Measurements from ENCODE around the gene ENPEP.

The ENPEP gene

DNA sequence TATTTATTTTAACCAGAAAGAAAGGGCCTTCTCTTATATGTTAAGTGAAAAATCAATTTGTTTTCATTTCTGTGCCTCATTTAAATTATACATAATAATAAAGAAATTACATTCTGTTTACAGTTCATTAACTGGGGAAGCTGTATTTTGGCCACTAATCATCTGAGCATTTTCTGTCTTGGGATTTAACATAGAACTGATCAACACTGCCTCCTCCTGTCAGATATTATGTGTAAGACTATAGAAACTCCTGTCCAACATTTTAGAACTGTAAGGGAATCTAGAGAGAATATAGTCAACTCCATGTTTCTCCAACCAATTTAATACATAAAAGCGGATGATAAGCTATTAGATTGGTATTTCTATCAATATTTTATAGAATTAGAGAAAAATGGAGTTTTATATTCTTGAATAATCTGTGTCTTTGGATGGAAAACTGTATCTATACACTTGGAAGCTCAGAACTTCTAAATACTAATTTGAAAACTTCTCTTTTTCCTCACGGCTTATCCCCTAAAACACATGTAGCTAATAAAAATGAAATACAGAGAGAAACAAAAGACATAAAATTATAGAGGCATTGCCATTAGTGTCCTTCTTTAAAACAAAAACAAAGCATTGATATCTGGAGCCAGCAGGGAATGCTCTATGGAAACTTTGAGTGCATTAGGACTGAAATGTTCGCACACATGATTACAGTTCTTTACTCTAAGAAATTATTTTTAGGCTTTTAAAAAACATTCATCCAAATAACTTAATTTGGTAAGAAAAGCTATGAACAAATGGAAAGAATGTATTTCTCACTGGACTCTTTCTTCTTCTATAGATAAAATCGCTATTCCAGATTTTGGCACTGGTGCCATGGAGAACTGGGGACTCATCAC is 33.1 kb downstream of the ENPEP start:
- H3K4me3 ChIP-seq (ENCODE audit: low read depth in 1 of 2, low read length in 2 of 2) = no peak overlapping the region
- no peak overlapping the region for H3K27ac ChIP-seq (ENCODE audit: low read depth, low read length)
- H3K27me3 ChIP-seq (ENCODE audit: control insufficient read depth in 1 of 2, insufficient read depth in 2 of 2, low read length in 2 of 2) = no peaks in the 10 kb centered on the region
- H3K4me1 ChIP-seq (ENCODE audit: insufficient read depth, low read length) = no peaks in the 10 kb centered on the region
- H3K9me3 ChIP-seq (ENCODE audit: low read length) = no peaks in the 10 kb centered on the region
- no peak overlapping the region for H3K9ac ChIP-seq (ENCODE audit: low read length)
- no peaks in the 10 kb centered on the region for H3K36me3 ChIP-seq (ENCODE audit: insufficient read depth, low read length)

- Histone ChIP-seq H3K4me1 (ENCODE audit: insufficient read depth, low read length) (no peaks in the 10 kb centered on the region), H3K36me3 (ENCODE audit: insufficient read depth, low read length) (no peaks in the 10 kb centered on the region), H3K9me3 (ENCODE audit: low read length) (no peaks in the 10 kb centered on the region), H3K27me3 (ENCODE audit: control insufficient read depth in 1 of 2, insufficient read depth in 2 of 2, low read length in 2 of 2) (no peaks in the 10 kb centered on the region), H3K27ac (ENCODE audit: low read depth, low read length) (no peak overlapping the region), H3K9ac (ENCODE audit: low read length) (no peak overlapping the region), H3K4me3 (ENCODE audit: low read depth in 1 of 2, low read length in 2 of 2) (no peak overlapping the region)
Measured at GRCh38 chr4:110510277-110510676, 34.3 kb downstream of the ENPEP start.

GRCh38 chr4:110510955-110511544 is 35.1 kb downstream of the ENPEP start:
- H3K9ac ChIP-seq (ENCODE audit: low read length) = no peak overlapping the region
- no peaks in the 10 kb centered on the region for H3K4me1 ChIP-seq (ENCODE audit: insufficient read depth, low read length)
- H3K4me3 ChIP-seq (ENCODE audit: low read depth in 1 of 2, low read length in 2 of 2) = no peak overlapping the region
- no peaks in the 10 kb centered on the region for H3K9me3 ChIP-seq (ENCODE audit: low read length)
- H3K27ac ChIP-seq (ENCODE audit: low read depth, low read length) = no peak overlapping the region
- H3K27me3 ChIP-seq (ENCODE audit: control insufficient read depth in 1 of 2, insufficient read depth in 2 of 2, low read length in 2 of 2) = no peaks in the 10 kb centered on the region
- H3K36me3 ChIP-seq (ENCODE audit: insufficient read depth, low read length) = no peaks in the 10 kb centered on the region

DNA sequence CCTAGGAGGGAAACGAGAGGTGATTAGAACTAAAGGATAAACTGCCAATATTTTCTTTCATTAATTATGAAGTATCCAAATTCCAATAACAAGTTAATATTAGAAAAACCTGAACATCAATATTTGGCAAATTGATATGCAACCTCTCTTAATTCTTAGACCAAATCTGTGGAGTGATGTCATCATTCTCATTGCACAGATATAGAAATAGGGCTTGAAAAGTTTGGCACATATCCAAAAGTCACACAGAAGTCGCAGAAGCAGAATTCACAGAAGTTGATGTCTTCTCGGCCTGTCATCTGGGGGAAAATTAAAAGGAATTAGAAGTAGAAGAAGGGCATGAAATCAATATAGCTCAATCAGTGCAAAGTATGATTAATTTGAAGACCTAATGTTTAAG is 36.9 kb downstream of the ENPEP start:
- Histone ChIP-seq H3K4me1 (ENCODE audit: insufficient read depth, low read length) (no peaks in the 10 kb centered on the region), H3K27ac (ENCODE audit: low read depth, low read length) (no peak overlapping the region), H3K27me3 (ENCODE audit: control insufficient read depth in 1 of 2, insufficient read depth in 2 of 2, low read length in 2 of 2) (no peaks in the 10 kb centered on the region), H3K4me3 (ENCODE audit: low read depth in 1 of 2, low read length in 2 of 2) (no peak overlapping the region), H3K9me3 (ENCODE audit: low read length) (no peaks in the 10 kb centered on the region), H3K9ac (ENCODE audit: low read length) (no peak overlapping the region), H3K36me3 (ENCODE audit: insufficient read depth, low read length) (no peaks in the 10 kb centered on the region)

DNA sequence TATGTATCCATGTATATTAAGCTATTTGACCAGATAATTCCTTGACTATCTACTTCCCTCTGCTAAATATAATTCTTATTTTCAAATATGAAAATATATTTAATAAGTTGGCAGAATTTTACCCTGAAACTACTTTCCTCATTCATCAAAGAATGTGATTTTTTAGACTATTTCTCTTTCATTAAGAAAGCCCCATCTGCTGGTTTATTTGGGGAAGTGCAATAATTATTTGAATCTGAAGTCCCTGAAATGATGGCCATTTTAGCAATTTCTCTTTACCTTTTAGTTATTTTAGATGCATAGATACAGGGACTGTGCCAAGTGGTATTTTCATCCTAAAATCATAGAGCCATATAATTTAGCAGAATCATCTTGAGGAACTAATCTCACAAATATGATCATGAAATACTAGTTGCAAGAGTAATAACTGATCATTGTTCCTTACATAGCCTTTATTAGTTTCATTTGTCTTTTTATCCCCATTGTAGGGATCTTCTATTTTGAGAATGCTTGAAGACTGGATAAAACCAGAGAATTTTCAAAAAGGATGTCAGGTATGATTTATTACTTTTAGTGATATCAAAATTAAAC is 39.0 kb downstream of the ENPEP start:
- no peak overlapping the region for H3K9ac ChIP-seq (ENCODE audit: low read length)
- no peaks in the 10 kb centered on the region for H3K4me1 ChIP-seq (ENCODE audit: insufficient read depth, low read length)
- no peaks in the 10 kb centered on the region for H3K27me3 ChIP-seq (ENCODE audit: control insufficient read depth in 1 of 2, insufficient read depth in 2 of 2, low read length in 2 of 2)
- no peaks in the 10 kb centered on the region for H3K9me3 ChIP-seq (ENCODE audit: low read length)
- no peak overlapping the region for H3K27ac ChIP-seq (ENCODE audit: low read depth, low read length)
- no peaks in the 10 kb centered on the region for H3K36me3 ChIP-seq (ENCODE audit: insufficient read depth, low read length)
- H3K4me3 ChIP-seq (ENCODE audit: low read depth in 1 of 2, low read length in 2 of 2) = no peak overlapping the region

DNA sequence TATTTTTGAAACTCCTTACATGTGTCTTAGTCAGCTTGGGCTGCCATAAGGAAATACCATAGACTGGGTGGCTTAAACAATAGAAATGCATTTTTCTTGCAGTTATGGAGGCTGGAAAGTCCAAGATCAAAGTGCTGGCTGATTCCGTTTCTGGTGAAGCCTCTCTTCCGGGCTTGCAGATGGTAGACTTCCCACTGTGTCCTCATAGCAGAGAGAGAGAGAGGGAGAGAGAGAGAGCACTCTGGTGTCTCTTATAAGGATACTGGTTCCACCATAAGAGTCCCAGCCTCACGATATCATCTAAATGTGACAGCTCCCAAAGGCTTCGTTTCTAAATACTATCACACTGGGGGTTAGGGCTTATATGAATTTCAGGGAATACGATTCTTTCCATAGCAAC is 39.7 kb downstream of the ENPEP start:
- H3K9me3 ChIP-seq (ENCODE audit: low read length) = no peaks in the 10 kb centered on the region
- no peak overlapping the region for H3K9ac ChIP-seq (ENCODE audit: low read length)
- H3K27me3 ChIP-seq (ENCODE audit: control insufficient read depth in 1 of 2, insufficient read depth in 2 of 2, low read length in 2 of 2) = no peaks in the 10 kb centered on the region
- no peak overlapping the region for H3K27ac ChIP-seq (ENCODE audit: low read depth, low read length)
- H3K4me1 ChIP-seq (ENCODE audit: insufficient read depth, low read length) = no peaks in the 10 kb centered on the region
- H3K4me3 ChIP-seq (ENCODE audit: low read depth in 1 of 2, low read length in 2 of 2) = peak overlapping the region in 1 of 2 donors; percentile 39
- H3K36me3 ChIP-seq (ENCODE audit: insufficient read depth, low read length) = no peaks in the 10 kb centered on the region

DNA sequence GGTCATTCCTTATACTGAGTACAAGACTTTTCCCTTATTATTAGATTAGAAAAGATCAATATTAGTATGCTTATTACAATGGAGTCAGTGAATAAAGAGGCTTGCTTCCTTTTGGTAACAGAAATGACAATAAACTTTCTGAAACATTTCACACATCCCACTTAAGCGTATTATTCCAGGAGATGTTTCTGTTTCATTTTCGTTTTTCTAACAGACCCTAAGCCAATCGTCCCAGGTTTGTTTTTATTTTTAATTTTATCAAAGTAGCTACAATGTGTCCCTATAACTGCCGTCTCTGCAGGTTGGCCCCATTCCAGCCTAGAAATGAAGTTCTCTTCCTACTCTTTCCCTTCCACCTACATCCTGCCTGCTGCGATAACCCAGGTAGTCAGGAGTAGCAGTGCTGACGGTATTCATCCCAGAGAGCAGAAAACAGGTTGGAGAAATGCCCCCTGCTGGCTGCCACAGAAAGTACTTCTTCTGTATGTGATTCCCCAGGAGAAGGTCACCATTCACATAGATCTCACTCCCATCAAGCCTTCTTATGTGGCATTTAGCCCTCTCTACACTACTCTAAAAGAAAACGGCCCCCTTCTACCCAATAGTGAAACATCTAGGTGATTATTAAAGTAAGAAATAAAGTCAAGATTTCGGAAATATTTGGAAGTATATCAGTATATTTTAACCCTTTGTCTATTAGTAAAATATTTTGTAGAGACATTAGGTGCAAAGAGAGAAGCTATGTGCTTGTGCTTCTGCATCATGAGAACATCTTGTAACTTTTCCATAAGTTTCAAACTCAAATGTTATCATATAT is 40.4 kb downstream of the ENPEP start:
- Histone ChIP-seq H3K36me3 (ENCODE audit: insufficient read depth, low read length) (no peaks in the 10 kb centered on the region), H3K9me3 (ENCODE audit: low read length) (no peaks in the 10 kb centered on the region), H3K27me3 (ENCODE audit: control insufficient read depth in 1 of 2, insufficient read depth in 2 of 2, low read length in 2 of 2) (no peaks in the 10 kb centered on the region), H3K4me1 (ENCODE audit: insufficient read depth, low read length) (no peaks in the 10 kb centered on the region), H3K4me3 (ENCODE audit: low read depth in 1 of 2, low read length in 2 of 2) (peak overlapping the region in 1 of 2 donors; percentile 39), H3K27ac (ENCODE audit: low read depth, low read length) (no peak overlapping the region), H3K9ac (ENCODE audit: low read length) (no peak overlapping the region)

- Histone ChIP-seq H3K27me3 (ENCODE audit: control insufficient read depth in 1 of 2, insufficient read depth in 2 of 2, low read length in 2 of 2) (no peaks in the 10 kb centered on the region), H3K4me3 (ENCODE audit: low read depth in 1 of 2, low read length in 2 of 2) (no peak overlapping the region), H3K9me3 (ENCODE audit: low read length) (no peaks in the 10 kb centered on the region), H3K4me1 (ENCODE audit: insufficient read depth, low read length) (no peaks in the 10 kb centered on the region), H3K36me3 (ENCODE audit: insufficient read depth, low read length) (no peaks in the 10 kb centered on the region), H3K27ac (ENCODE audit: low read depth, low read length) (no peak overlapping the region), H3K9ac (ENCODE audit: low read length) (no peak overlapping the region)
Measured at GRCh38 chr4:110518889-110519490, 43.0 kb downstream of the ENPEP start.

GRCh38 chr4:110520886-110521285 is 44.9 kb downstream of the ENPEP start:
- Histone ChIP-seq H3K4me1 (ENCODE audit: insufficient read depth, low read length) (no peaks in the 10 kb centered on the region), H3K4me3 (ENCODE audit: low read depth in 1 of 2, low read length in 2 of 2) (no peak overlapping the region), H3K9ac (ENCODE audit: low read length) (no peak overlapping the region), H3K9me3 (ENCODE audit: low read length) (no peaks in the 10 kb centered on the region), H3K27ac (ENCODE audit: low read depth, low read length) (no peak overlapping the region), H3K27me3 (ENCODE audit: control insufficient read depth in 1 of 2, insufficient read depth in 2 of 2, low read length in 2 of 2) (no peaks in the 10 kb centered on the region), H3K36me3 (ENCODE audit: insufficient read depth, low read length) (no peaks in the 10 kb centered on the region)

- Histone ChIP-seq H3K4me3 (ENCODE audit: low read depth in 1 of 2, low read length in 2 of 2) (no peak overlapping the region), H3K9ac (ENCODE audit: low read length) (no peak overlapping the region)
Measured at GRCh38 chr4:110526589-110526988, 50.6 kb downstream of the ENPEP start.

DNA sequence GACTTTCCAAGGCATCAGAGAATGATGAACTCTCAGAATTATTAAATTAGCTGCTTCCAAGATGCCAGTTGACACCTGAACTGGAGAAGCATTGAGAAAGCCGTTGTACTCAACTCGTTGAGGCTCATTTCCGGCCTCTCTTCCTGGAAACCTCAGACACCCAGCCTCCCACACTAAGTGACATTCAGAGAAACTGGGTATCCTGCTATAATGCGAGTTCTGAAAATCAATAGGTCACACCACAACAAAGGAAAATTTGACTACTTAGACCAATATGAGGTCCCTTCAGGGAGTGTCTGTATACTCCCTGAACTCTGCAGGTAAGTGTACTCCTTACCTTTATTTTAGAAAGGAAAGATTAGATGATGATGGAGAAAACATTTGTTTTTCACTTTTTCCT is 51.2 kb downstream of the ENPEP start:
- Histone ChIP-seq H3K27ac (ENCODE audit: low read depth, low read length) (no peak overlapping the region), H3K9me3 (ENCODE audit: low read length) (no peaks in the 10 kb centered on the region), H3K36me3 (ENCODE audit: insufficient read depth, low read length) (no peaks in the 10 kb centered on the region), H3K27me3 (ENCODE audit: control insufficient read depth in 1 of 2, insufficient read depth in 2 of 2, low read length in 2 of 2) (no peaks in the 10 kb centered on the region), H3K4me3 (ENCODE audit: low read depth in 1 of 2, low read length in 2 of 2) (no peak overlapping the region), H3K9ac (ENCODE audit: low read length) (no peak overlapping the region), H3K4me1 (ENCODE audit: insufficient read depth, low read length) (no peaks in the 10 kb centered on the region)

More at GRCh38 chr4:110526589-110526988, 50.6 kb downstream of the ENPEP start:
- no peaks in the 10 kb centered on the region for H3K4me1 ChIP-seq (ENCODE audit: insufficient read depth, low read length)
- no peak overlapping the region for H3K27ac ChIP-seq (ENCODE audit: low read depth, low read length)
- no peaks in the 10 kb centered on the region for H3K9me3 ChIP-seq (ENCODE audit: low read length)
- H3K27me3 ChIP-seq (ENCODE audit: control insufficient read depth in 1 of 2, insufficient read depth in 2 of 2, low read length in 2 of 2) = no peaks in the 10 kb centered on the region
- no peaks in the 10 kb centered on the region for H3K36me3 ChIP-seq (ENCODE audit: insufficient read depth, low read length)
